Activated CD8-positive, alpha-beta memory T cell treated with anti-CD3 and anti-CD28 coated beads for 24 hours (primary cell): ENCODE measurements around the gene SNX25.
"Not testable (repeated sequence)": the region's sequence is repeated elsewhere in the genome, so short reads cannot be mapped to it uniquely, and the experiment has no call there.

ENCODE experiments used
- DNase-seq: peaks from one replicate; pipeline ENCODE4 v3.0.0-alpha.2; 2020

The SNX25 gene

GRCh38 chr4:185209031-185209851, at the start of gene SNX25:
TSS of gene SNX25 (plus strand) at chr4:185209598. CDS start at chr4:185209827, 229 bp downstream.
- peak; percentile 94 for DNase-seq

- DNase-seq: peak; percentile 67
These were observed 43.8 kb upstream of the SNX25 start for GRCh38 chr4:185165605-185166063.

DNA sequence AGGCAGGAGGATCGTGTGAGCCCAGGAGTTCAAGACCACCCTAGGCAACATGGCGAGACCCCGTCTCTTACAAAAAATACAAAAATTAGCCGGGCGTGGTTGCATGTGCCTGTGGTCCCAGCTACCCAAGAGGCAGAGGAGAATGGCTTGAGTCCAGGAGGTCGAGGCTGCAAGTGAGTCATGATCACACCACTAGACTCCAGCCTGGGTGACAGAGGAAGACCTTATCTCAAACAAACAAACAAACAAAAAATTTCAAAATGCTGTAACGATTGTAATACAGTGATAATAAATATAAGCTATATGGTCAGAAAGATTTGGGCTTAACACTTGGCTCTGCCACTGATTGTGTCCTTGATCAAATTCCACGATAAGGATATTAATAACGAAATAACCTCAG, 42.2 kb upstream of the SNX25 start:
- DNase-seq: no peak

GRCh38 chr4:185171373-185172071, 37.9 kb upstream of the SNX25 start:
- no peak for DNase-seq

DNA sequence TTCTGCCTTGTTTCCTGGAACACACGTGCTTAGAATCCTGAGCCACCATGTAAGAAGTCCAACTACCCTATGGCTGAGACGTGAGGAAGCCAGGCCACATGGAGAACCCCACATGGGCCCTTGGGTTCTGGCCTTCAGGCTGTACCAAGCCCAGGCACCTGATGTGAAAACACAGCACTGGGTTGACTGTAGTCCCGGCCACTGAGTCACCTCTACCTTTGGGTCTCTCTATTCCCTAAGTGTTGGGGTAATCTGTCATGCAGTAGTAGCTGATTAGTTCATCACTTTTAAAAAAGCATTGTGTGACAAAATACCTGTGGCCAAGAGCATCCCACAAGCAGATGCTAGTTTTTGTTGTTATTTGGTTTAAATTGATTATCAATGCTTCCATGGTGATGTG, 29.9 kb upstream of the SNX25 start:
- DNase-seq: no peak

DNA sequence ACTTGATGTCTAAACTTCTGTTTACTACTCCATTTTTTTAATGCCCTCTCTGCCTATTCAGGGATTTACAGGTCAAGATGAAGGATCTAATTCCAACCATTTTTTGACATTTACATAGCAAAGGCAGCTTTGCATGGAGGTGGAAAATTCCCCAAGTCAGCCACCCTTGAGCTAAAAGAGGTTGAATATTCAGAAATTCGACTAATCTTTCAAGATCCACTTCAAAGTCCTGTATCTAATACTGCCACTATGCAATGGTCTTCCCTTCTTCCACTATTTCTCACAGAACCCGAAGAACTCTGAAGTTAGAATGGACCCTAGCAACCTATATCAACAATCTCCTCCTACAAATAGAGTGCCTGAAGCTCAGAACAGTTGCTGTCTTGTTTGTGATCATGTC, 27.2 kb upstream of the SNX25 start:
- DNase-seq: no peak

DNA sequence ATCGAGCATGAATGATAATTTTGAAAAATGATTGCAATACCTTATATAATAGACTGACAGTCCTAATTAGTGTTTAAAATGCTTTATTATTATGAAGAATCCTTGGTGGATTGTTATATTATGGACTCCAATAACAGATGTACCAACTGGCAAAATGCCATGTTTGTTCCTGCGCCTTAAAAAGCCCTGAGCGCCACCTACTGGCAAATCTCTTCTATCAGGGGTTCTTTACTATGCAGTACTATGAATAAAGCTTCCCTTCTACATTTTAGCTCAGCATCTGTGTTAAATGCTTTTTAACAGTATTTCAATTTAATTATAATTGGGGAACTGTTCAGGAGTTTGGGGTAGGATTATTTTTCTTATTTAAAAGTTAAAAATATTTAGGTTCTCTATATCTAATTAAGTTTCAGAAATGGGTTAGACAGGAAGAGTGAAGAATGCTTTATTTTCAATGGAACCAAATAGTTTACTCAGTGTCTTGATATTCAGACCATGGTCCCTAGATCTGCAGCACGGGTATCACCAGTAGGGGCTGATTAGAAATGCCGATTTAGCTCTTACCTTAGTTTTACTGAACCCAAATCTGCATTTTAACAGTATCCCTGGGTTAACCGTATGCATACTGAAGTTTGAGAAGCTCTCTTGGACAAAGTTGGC, 25.6 kb upstream of the SNX25 start:
- DNase-seq: peak; percentile 81

DNA sequence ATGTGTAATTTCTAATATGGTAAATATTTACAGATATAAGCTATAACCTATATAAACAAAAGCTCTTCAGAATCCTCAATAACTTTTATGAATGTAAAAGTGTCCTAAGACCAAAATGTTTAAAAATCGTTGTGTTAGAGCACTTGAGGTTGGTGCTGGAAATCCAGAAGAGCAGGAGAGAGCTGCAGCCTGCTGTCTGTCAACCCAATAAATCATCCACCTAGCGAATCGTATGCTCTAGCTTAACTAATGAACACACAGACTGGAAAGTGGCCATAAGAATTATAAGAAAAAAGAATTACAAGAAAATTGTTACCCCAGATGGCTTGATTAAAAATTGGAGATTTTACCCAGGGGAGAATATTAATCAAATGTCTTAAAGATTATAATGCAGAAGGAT, 22.6 kb upstream of the SNX25 start:
- DNase-seq: no peak

DNA sequence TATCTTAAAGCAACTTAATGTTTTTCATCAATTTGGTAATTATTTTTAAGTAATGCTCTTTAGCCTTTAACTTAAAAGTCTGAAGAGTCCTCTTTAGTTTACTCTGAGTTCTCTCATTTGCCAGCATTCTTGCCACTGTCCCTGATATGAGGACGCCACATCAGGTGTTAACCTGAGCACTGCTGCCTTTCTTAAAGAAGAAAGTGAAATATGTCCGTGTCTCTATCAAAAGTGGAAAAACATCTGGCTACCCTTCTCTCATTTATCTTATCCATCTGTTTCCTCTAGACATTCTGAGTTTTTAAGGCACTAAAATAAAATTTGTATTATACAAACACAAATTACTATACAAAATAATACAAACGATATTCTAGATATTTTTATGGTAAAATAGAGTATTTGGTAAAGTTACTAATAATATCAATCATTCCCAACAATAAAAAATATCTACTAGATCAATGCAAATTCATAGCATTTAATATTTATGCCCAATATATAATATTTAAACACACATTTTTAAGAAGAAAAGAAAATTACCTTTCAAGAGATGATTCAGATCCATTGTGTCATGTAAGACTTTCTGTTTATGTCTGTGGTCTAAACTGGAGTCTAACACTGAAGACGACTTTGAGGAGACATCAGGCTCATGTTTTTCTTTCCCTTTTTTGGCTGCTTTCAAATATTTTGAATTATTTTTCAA, 19.6 kb upstream of the SNX25 start:
- no peak for DNase-seq

- no peak for DNase-seq
These were observed 19.0 kb upstream of the SNX25 start for GRCh38 chr4:185190306-185190856.

DNA sequence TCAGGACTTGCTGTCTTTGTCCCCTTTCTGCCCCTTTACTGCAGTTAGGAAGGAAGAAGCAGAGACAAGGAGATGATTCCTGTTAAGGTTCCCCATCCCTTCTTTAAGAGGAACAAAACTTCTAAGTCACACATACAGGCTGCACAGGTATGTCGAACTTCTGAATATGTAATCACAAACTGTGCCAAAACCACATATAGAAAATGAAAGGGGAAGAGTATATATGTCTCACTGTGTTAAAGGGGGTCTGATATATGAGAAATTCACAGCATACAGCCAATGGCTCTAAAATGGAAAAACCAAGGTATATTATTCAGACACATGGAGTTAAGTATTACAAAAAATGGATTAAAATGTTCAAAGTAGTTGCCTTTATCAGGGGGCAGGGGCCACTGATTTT, 17.3 kb upstream of the SNX25 start:
- no peak for DNase-seq

- no peak for DNase-seq
These were observed 14.2 kb upstream of the SNX25 start for GRCh38 chr4:185194924-185195888.

- no peak for DNase-seq
These were observed 13.0 kb upstream of the SNX25 start for GRCh38 chr4:185196437-185196836.

- DNase-seq: not testable (repeated sequence)
These were observed 11.2 kb upstream of the SNX25 start for GRCh38 chr4:185198189-185198588.

DNA sequence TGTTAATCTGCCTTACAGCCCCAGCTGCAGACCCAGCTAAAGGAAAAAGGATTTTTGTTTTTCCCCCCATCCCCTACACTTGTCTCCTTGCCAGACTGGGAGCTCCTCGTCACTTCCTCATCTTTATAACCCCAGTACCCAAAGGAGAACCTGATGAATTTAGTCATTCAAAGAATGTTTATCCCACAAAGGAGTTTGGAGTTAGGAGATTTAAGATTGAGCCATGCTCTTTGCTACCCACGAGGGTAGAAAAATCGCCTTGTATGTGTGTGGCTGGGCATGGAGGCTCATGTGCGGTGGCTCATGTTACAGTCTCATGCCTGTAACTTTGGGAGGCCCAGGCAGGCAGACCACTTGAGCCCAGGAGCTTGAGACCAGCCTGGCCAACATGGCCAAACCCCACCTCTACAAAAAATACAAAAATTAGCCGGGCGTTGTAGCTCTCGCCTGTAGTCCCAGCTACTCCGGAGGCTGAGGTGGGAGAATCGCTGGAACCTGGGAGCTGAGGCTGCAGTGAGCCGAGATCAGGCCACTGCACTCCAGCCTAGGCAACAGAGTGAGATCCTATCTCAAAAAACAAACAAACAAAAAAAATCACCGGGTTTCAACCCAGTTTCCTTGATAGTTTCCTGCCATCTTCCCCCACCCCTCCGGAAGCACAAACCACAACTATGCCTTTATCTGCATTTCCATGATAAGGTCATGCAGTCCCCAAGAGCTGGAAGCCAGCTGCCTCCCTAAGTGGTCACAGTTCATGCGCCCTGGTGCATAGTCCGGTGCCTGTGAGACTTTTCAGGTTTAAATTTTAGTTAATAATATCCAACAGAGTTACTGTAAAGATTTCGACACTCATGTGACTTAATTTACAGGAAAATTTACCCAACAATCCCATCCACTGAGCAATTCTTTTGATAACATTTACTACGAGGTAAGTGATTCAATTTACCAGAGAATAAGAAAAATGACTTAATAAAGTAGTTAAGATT, 7.1 kb upstream of the SNX25 start:
- no peak for DNase-seq

GRCh38 chr4:185202984-185203485, 6.4 kb upstream of the SNX25 start:
- peak; percentile 60 for DNase-seq

DNA sequence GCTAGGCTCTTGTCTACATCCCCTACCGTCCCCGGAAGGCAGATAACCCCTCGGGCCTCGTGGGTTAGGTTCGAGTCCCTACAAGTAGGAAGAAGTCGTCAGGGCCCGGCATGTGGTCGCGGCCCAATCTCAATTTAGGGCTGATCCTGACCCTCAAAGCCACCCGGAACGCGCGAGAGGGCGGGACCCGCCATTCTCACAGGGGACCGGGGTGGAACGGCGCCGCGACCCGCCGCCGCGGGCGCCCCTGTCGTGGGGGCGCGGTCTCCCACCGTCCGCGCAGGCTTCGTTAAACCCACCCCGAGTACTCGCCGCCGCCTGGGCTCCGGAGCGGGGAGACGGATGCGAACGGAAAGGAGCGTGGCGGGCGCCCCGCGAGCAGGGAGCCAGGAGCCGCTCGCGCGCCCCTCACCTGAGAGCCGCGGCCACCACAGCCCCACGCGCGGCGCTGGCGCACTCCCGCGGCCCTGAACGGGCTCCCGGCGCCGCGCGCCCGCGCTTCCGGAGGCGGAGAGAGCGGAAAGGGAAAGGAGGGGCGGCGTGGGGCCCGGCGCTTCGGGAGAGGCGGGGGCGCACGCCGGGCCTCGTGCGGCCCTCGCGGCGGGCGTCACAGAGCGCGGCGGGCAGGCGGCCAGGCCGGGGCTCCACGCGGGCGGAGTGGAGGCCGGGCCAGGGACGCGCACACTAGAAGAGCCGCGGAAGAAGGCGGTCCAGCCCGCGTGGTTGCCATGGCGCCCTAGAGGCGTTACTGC, 5.7 kb upstream of the SNX25 start, which contains the start of gene CFAP97:
CFAP97 (minus strand) TSS at position 515 of the 752 bp plus-strand sequence. CDS start 12,804 bp downstream, outside the sequence.
- peak; percentile 89 for DNase-seq

DNA sequence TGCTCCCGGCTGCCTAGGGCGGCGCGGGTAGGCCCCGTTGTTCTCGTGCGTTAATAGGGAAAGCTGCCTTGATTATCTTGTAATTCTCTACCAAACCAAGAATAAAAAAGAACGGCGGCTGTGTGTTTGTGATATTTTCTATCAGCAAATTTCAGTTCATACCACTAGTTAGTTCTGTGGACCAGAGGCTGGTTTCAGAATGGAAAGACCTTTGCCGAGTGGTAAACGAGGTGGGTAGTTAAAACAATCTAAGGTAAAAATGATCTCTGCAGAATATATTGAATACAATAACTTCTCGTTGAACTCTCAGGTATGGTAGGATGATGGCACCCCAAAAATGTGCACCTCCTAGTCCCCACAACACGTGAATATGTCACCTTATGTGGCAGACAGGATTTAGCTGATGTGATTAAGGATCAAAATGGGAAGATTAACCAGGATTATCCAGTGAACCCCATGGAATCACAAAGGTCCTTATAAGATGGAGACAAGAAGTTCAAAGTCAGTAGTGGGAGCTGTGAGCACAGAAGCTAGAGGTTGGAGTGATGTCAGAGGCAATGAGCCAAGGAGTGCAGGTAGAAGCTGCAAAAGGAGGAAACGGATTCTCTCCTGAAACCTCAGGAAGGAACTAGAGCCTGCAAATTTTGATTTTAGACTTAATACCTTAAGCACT, 5.0 kb upstream of the SNX25 start:
- no peak for DNase-seq
